Measurements from ENCODE around the gene POLR1A.
"Not testable (repeated sequence)": the region's sequence is repeated elsewhere in the genome, so short reads cannot be mapped to it uniquely, and the experiment has no call there.

The POLR1A gene

DNA sequence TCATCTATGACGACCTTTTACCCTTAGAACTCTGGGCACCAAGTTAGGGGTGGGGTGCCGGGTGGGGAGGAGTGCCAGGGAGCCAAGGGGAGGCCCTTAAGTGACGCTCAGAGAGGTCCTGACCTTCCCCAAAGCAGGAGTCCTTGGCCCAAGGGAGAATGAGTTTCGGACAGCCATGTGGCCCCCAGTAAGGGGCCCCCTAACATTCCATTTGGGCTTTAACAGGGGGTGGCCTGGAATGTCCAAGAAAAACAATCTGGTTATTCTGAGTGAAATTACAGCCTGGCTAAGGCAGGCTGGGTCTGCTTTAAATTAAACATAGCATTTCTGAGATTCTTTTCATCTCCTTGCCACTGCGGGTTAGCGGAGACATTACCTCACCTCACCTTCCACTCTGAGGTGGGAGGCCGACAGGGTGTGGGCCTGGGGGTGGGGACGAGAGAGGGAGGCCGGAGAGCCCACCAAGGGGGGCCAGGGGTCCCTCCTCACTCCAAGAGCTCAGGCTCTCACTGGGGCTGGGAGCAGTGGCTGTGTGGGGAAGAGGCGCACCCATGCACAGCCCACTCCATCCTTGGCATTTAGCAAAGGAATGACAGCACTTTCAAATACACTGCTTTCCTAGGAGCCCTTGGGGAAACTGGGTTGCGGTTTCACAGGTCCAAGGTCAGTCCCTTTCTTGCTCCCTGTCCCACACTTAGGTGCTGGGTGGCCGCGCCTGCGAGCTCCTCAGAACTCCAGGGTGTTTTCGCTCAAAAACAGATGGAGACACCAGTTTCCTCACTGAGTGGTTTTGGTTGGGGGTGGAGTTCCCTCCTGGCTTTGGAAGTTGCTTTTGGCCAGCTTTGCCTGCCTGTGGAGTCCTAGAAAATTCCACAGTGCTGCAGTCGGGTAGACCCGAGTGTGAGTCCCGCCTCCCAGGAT is 107.4 kb downstream of the POLR1A start:
- DNase-seq (ENCODE audit: low read depth): peak; percentile 35

DNA sequence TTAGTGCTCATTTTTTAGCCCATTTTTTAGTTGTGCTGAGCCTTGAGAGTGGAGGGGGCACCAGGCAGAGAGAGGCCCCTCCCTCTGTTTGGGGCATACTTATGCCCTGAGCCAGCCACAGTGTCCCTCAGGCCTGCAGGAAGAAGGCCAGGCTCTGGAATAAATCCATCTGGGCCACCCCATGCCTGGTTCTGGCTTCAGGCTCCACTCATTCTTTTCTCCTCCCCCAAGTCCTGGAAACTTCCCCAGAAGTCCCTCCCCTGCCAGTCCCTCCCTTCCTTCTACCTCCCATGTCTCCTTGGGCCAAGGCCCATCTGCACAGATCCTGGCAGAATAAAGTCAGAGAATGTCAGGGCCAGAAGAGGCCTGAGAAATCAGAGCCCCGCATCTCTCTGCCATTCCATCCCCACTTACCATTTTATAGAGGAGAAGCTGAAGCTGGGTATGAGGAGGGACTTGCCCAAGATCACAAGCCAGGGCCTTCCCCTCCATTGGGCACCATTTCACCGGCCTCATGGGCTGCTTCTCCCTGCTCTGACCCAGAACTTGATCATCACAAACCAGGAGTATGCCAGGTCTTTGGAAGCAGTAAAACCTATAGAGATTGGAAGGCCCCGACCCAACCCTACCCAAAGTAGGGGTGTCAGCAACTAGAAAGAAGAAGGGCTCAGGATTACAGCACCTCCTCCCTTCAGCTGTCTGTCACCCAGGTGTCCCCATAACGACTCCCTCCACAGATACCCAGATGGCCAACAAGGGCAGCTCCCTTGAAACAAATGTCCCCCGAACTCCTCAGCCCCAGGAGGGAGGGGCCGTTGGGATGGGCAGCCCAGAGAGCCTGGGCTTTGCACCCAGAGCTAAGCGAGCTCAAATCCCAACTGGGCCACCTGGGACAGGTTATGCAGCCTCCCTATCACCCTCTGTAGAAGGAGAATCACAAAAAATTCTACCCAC is 108.4 kb downstream of the POLR1A start:
- no peak for DNase-seq (ENCODE audit: low read depth)

DNA sequence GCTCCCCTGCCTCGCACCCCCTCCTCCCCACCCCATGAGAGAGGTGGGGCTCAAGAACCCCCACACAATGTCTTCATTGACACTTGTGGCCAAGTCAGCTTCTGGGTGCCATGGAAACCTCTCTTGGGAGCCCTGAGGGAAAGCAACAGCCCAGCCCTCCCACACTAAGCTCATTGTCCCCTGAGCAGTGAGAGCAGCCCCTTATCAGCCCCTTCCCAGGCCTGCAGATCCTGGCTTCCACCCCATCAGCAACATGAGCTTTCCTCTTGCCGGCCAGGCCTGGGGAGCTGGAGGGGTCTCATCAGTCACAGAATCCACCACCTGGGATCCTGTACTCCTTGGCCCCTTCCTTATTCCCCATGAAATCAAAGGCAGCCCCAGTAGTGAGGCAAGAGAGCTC is 109.1 kb downstream of the POLR1A start:
- no peak for DNase-seq (ENCODE audit: low read depth)

DNA sequence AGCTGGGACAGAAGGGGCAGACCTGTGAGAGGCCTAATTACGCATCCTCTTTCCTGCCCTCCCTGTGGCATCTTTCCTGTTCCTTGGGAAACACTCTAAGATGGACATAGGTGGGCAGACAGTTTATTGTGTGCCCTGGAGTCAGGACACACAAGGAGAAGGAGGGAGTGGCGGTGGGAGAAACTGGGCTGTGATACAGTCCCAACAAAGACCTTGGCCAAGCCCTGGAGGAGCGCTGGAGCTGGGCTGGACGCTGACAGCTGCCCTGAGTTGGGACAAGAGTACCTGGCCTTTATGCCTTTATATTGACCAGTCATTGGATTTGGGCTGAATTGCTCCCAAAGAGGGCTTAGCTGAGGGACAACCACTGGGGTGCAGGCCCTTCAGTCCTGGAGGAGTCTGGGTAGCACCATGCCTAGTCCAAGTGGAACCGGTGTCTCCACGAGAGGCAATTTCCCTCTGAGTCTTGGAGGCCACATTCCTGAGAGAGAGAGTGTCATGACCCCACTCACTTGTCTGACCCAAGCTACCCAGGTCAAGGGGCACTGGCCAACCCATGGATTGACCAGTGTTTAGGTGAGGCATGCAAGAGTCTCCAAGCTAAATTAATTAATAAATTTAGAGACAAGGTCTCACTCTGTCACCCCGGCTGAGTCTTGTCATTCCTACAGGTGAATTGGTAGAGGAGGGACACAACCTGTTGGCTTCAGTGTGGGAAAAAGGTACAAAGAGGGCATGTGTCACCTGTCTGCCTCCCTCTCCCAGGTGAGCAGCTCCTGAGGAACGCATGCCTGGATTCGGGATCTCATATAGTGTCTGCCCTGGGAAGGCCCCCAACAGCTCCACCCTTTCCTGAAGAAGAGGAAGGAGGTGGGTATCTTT is 109.8 kb downstream of the POLR1A start:
- DNase-seq (ENCODE audit: low read depth): no peak

DNA sequence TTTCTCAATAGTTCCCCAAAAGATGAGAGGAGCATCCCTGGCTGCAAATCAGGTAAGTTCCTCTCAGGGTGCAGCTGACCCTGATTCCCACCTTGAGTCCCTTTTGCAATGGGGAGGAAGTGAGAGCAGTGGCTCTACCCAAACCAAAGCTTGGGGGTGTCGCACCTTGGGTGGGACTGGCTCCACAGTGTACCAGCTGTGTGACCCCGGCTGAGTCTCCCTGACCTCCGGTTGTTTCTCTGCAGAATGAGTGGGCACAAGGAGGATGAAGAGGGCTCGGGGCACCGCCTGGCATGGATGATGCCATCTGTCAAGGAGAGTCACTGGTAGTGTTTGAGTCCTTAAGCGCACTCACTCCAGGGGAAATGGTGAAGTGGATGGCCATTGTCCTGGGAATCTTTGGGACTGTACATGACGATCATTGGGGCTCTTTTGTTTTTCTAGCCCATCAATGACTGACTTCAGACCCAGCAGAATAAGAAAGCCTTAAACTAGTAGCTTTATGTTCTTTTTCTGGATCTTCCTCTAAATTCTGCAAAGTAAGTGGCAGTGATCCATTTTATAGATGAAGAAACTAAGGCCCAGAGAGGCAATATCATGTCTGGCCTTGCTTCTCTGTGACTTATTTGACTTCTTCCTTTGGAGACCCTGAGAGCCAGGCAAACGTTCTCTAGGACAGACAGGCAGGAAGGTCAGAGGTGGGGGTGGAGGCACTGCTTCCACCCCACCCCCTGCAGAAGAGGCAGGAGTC is 110.6 kb downstream of the POLR1A start:
- no peak for DNase-seq (ENCODE audit: low read depth)

DNA sequence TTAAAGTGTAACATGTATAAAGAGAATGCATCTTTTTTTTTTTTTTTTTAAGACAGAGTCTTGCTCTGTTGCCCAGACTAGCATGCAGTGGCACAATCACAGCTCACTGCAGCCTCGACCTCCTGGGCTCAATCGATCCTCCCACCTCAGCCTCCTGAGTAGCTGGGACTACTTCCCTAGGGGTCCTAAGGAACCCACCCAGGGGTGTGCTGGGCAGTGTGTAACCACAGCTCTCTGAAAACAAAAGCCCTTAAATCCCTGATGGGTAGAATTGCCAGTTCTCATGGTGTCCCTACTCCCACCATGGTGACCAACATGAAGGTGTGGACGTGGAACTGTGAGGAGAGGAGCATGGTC is 111.3 kb downstream of the POLR1A start:
- no peak for DNase-seq (ENCODE audit: low read depth)

DNA sequence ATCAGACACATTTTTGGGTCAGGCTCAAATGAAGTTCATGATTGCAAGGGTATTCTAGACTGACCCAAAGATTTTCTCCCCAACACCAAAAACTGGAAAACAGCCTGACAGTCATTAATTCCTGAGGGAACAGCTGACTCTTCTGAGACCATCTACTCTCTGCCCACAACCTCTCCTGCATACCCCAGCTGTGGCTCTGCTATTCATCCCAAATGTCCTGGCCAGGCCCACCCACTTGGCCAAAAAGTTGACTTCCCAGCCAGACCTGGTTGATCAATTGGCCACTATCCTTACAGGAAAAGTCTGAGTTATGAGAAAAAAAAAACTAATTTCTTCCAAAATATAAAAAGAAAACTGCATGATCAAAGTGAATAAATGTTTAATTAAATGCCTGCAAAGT is 113.1 kb downstream of the POLR1A start:
- no peak for DNase-seq (ENCODE audit: low read depth)

DNA sequence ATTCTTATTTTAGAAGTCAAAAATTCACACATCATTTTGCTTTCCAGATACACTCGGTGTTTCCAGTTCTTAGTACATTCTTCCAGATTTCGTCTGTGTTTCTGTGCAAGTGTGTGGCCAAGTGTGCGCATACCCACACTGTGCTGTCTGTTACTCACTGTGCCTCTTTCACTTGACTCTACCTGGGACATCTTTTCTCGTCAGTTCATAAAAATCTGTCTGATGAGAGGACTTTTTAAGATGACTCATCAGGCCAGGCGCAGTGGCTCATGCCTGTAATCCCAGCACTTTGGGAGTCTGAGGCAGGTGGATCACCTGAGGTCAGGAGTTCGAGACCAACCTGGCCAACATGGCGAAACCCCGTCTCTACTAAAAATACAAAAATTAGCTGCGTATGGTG is 113.6 kb downstream of the POLR1A start:
- DNase-seq (ENCODE audit: low read depth): not testable (repeated sequence)

DNA sequence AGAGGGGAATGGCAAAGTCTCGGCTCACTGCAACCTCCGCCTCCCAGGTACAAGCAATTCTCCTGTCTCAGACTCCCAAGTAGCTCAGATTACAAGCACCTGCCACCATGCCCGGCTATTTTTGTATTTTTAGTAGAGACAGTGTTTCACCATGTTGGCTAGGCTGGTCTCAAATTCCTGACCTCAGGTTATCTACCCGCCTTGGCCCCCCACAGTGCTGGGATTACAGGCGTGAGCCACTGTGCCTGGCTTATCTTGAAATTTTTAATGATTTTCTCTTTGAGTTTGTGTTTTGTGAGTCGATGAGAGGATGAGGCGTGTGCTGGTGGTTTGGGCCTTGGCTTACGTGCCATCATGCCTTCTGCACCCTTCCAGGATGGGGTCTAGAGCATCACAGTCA is 115.6 kb downstream of the POLR1A start:
- DNase-seq (ENCODE audit: low read depth): no peak

DNA sequence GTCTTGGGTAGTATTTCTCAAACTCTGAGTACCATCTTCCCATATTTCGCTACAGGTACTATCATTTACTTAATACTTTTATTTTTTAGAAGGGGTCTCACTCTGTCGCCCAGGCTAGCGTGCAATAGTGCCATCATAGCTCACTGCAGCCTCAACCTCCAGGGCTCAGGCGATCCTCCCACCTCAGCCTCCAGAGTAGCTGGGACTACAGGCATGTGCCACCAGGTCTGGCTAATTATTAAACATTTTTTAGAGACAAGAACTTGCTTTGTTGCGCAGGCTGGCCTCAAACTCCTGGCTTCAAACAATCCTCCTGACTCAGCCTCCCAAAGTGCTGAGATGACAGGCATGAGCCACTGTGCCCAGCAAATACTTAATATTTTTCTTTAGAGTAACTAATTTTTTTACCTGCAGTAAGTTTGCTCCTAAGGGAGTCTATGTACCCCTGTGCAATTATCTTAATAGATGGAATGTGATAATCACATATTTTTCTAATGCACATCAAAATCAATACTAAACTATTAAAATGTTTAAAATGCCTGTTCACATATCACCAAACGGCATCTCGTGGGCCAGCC is 116.3 kb downstream of the POLR1A start:
- no peak for DNase-seq (ENCODE audit: low read depth)

DNA sequence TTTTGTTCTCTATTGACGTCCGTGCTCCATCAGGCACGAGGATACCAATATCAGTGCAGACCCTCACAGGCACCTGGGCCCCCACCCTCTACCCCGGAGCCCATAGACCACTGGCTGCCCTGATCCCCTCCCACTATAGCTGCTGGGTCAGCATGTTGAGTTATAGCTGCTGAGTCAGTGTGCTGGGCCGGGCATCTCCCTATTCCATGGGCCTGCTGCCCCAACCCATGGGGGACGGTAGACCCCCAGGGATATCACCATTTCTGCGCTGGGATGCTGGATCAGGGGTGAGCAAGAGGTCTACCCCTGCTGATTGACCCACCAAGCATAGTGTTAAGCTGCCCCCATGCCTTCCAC is 116.8 kb downstream of the POLR1A start:
- no peak for DNase-seq (ENCODE audit: low read depth)

DNA sequence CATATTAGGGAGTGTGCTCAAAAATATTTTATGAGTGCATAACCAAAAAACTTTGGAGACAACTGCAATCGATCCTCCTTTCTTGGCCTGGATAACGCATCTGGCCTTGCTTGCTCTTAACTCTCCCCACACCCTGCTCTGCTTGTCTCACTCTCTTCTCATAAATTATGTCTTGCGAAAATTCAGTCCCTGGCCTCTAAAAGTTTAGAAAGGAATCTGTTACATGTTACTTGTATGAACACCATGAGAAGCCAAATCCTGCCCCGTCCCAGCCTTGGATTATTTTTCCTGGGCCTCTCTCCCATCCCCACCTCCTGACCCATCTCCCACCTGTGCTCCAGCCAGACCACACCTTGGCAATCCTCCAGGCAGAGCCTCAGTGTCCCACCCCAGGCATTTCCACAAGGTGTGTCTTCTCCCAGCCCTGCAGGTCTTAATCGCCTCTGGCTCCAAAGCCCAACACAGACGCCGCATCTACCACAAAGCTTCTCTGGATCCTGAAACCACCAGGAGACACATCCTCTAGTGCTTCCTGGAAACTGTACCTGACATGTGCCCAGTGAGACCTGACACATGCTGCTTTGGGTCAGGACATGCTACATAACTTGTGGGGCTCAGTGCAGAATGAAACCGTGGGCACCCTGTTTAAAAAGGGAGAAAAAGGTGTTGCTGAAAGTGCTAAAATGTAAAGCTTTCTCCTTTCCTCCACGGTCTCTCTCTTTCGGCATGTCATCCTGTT is 117.3 kb downstream of the POLR1A start:
- no peak for DNase-seq (ENCODE audit: low read depth)

DNA sequence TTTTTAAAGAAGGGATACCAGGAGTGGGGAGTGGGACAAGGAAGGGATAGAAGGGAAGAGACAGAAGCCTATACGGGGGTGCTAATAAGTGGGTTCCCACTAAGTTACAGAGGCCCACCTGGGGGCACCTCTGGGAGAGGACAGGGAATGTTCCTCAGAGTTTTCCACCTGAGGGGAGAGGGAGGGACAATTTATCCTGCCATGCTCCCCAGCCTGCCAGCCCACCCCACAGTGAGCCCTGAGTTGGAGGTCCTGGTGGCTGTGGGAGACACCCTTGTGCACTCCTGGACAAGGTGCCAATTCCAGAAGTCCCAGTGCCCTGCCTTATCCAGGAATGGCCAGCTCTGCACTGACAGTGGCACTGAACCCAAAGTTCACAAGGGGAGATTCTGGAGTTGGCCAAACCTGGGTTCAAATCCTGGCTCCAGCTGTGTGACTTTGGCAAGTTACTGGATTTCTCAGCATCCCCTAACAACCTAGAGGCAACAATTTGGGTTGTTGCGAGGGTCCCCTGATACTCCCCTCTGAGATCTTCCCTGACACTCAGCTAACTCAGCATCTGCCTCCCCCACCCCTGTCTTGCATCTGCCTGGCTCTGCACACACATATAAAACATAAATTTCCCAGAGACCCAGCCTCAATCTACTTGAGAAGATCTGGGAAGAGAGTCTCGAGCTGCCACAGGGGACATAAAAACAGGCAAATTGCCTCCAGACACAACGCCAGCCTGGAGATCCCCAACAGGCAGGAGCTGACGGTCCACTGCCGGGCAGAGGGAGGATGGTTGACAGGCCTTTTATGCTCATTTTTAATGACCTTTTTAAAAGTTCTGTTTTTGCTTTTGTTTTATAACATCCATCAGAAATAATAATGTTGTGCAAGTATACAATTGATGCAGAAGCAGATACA is 118.2 kb downstream of the POLR1A start:
- no peak for DNase-seq (ENCODE audit: low read depth)

DNA sequence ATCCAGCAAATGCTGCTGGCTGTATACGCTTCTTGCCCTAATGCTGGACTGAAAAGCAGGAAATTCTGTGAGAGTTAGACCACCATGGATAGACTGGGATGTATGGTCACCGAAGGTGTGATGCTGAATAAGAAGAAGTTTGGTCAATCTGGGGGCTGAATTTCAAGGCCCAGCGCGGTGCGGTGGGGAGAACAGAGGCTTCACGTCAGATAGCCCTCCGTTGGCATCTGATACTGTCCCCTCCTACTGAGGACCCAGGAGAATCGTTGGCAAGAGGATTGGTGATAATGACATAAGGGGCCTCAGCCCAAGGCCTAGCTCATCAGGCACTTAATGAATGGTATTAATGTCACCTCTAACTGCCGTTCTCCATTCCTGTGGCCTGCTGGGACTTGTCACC is 119.6 kb downstream of the POLR1A start:
- DNase-seq (ENCODE audit: low read depth): no peak

DNA sequence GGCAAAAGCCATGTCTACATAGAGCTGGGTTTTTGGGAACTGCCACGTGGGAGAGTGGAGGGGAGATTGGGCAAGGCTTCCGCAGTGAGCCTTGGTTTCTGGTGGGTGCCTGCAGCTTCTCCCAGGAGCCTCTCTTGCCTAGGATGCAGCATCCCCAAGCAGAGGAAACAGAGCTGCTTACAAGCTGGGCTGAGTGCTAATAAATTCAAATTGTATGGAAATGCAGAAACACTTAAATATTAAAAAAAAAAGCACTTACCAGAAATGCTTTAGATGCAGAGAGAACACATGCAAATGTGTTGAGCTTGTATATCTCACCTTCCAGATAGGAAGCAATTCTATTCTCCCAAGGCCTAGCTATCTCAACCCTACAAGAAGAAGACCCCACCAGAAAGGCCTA is 120.9 kb downstream of the POLR1A start:
- DNase-seq (ENCODE audit: low read depth): no peak

DNA sequence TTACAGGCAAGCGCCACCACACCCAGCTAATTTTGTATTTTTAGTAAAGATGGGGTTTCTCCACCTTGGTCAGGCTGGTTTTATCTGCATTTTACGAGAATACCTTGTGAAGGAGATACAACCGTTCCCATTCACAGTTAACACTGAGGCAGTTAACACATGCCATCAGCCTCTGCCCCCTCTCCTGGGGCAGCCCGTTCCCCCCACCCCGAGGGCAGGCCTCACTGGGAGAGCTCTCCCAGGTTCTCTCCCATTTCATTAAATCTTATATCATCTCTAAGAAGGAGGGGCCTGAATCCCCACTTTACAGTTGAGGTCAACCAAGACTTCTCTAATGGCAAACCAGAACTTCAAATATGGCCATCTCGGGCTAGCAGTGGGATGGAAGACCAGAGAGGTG is 121.9 kb downstream of the POLR1A start:
- DNase-seq (ENCODE audit: low read depth): no peak

DNA sequence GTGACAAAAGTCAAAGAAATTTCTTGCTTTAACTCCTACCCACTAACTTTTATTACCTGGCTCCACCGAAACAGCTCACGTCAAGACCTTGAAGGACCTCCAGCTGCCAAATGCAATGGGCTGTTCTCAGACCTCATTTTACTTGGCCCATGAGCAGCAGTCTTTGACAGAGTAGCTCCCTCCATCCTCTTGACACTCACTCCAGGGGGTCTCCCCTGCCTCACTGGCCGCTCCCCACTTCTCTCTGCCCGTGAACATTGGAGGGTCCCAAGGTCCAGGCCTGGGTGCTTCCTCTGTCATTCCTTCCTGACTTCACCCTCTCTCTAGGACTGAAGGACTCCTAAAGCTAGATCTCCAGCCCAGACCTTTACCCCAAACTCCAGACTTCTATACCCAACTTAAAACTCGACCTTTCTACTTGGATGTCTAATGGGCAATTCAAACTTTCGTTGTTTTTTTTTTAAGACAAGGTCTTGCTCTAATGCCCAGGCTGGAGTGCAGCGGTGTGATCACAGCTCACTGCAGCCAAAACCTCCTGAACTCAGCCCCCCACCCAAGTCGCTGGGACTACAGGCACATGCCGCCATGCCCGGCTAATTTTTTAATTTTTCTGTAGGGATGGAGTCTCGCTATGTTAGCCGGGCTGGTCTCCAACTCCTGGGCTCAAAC is 124.0 kb downstream of the POLR1A start:
- no peak for DNase-seq (ENCODE audit: low read depth)

DNA sequence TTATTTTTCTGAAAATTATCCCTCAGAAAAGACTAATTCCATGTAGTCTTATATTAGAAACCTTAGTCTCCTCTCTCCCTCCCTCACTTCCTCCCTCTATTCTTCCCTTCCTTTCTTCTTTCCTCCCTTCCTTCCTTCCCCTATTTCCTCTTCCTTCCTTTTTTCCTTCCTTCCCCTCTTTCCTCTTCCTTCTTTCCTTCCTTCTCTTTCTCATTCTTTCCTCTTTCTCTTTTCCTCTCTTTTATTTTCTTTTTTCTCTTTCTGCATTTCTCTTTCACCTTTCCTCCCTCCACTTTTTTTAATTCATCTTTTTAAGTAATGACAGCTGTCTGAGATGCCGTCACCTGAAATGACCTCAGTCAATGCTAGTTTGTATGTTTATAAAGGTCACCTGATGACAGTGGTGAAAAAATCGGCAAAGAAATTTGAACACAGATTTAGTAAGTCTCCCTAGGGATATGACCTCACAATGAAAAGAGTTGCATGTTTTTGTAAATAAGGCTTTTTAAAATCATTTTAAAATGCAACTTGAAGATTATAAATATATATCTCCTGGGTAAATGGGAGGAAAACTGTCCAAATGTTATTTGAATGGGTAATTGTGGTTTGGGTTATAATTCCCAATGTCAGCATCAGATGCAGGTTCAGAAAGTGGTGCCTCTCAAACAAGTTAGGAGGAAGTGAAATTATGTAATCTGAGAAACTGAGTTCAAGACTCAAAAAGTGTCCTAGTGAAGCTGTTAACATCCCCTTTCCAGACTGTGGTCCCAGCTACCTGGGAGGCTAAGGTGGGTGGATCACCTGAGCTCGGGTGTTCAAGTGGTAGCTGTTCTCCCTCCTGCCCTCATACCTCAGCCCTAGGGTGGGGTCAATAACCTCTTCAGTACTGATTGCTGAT is 126.6 kb downstream of the POLR1A start:
- DNase-seq (ENCODE audit: low read depth): no peak
